Heart left ventricle (tissue), 13 donors: ENCODE results near the gene SERTAD2.

Experiments
- POLR2A ChIP-seq, 2 donors: fragments of 450-650 bp; IDR thresholded peaks; one replicate each; pipeline ENCODE4 v1.6.1; 2017; ENCODE audit warnings: antibody characterized with exemption in 2 of 2, mild to moderate bottlenecking in 2 of 2, moderate library complexity in 2 of 2
- TF ChIP-seq, protein P1 (sequence below), 12 donors: fragments of 200-600 bp; sonication (generic) in 4 of 12; IDR thresholded peaks; one replicate each; pipeline versions ENCODE4 v1.5.0 to v1.8.0; 2018 to 2022; ENCODE audit warnings: antibody characterized with exemption in 12 of 12, mild to moderate bottlenecking in 5 of 12
- donor health status: ischemic (EF 13 %, LVEDD 7.1; RV severe dilation, severe dysfunction).
- donor health status: DM: no; HTN: yes; CAD: no.
- donor health status: DM: no; HTN: no; CAD: no.
- donor health status: ischemic (EF 25% LVEDD 6.9; RV normal size, moderate dysfunction).
- donor health status: ischemic (EF 25% LVEDD 5.7; RV mildly dilated, moderate dysfunction).
- donor health status: ischemic (EF 35%, LVEDD 5.7; RV mildly dilated, moderate dysfunction).
- donor health status: nonischemic (EF 11% LVEDD 7.7; RV severe dilation, severe dysfunction).
- donor health status: DM: yes; HTN: yes; CAD: no.
- donor health status: PGD.
- donor health status: ischemic (EF 29% LVEDD 5.4; RV normal size, mild dysfunction).
- donor health status: nonischemic (EF 23%, LVEDD 6.1; RV moderate dilation, normal function).

- TF ChIP-seq, protein P1, sequence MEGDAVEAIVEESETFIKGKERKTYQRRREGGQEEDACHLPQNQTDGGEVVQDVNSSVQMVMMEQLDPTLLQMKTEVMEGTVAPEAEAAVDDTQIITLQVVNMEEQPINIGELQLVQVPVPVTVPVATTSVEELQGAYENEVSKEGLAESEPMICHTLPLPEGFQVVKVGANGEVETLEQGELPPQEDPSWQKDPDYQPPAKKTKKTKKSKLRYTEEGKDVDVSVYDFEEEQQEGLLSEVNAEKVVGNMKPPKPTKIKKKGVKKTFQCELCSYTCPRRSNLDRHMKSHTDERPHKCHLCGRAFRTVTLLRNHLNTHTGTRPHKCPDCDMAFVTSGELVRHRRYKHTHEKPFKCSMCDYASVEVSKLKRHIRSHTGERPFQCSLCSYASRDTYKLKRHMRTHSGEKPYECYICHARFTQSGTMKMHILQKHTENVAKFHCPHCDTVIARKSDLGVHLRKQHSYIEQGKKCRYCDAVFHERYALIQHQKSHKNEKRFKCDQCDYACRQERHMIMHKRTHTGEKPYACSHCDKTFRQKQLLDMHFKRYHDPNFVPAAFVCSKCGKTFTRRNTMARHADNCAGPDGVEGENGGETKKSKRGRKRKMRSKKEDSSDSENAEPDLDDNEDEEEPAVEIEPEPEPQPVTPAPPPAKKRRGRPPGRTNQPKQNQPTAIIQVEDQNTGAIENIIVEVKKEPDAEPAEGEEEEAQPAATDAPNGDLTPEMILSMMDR (IDR thresholded peaks at IDR 0.05) = no peak
- no peak for TF ChIP-seq POLR2A (IDR thresholded peaks at IDR 0.05)
Observed at GRCh38 chr2:64688909-64689308, 35.2 kb upstream of the SERTAD2 start.
